ENCODE results near the gene TFDP1.
A peak's percentile ranks its signal among the peaks of the same experiment; 100 is the strongest.

The TFDP1 gene

GRCh38 chr13:113666951-113667701, 82.6 kb downstream of the TFDP1 start, which contains the start of gene GRK1:
Gene GRK1, plus strand, starts transcription at chr13:113667219. Its CDS starts 168 bp downstream, at chr13:113667387.
- no peak within 1 kb of the TSS for H3K27ac ChIP-seq
- no peak for TF ChIP-seq CTCF (IDR thresholded peaks at IDR 0.05)
- DNase-seq (ENCODE audit: low spot score) = peak; percentile 67
- no peak within 1 kb of the TSS for H3K4me3 ChIP-seq

GRCh38 chr13:113667771-113668490, 83.4 kb downstream of the TFDP1 start:
- no peak overlapping the region for H3K4me3 ChIP-seq
- DNase-seq (ENCODE audit: low spot score) = peak; percentile 69
- no peak overlapping the region for H3K27ac ChIP-seq
- TF ChIP-seq CTCF (IDR thresholded peaks at IDR 0.05) = no peak

- DNase-seq (ENCODE audit: low spot score) = peak; percentile 55
- Histone ChIP-seq H3K4me3 (no peak overlapping the region), H3K27ac (no peak overlapping the region)
- no peak for TF ChIP-seq CTCF (IDR thresholded peaks at IDR 0.05)
Observed at GRCh38 chr13:113668491-113668971, 84.0 kb downstream of the TFDP1 start.

- H3K27ac ChIP-seq = no peak overlapping the region
- no peak for TF ChIP-seq CTCF (IDR thresholded peaks at IDR 0.05)
- no peak overlapping the region for H3K4me3 ChIP-seq
- DNase-seq (ENCODE audit: low spot score) = peak; percentile 38
Observed at GRCh38 chr13:113669231-113669754, 84.7 kb downstream of the TFDP1 start.

GRCh38 chr13:113669755-113670341, 85.3 kb downstream of the TFDP1 start:
- Histone ChIP-seq H3K27ac (no peak overlapping the region), H3K4me3 (no peak overlapping the region)
- TF ChIP-seq CTCF (IDR thresholded peaks at IDR 0.05) = no peak
- DNase-seq (ENCODE audit: low spot score) = peak; percentile 70

GRCh38 chr13:113670541-113670940, 86.0 kb downstream of the TFDP1 start:
- peak; percentile 41 for DNase-seq (ENCODE audit: low spot score)
- Histone ChIP-seq H3K27ac (no peak overlapping the region), H3K4me3 (no peak overlapping the region)
- TF ChIP-seq CTCF (IDR thresholded peaks at IDR 0.05) = no peak
